ENCODE measurements around the gene PLPPR2.

DNA sequence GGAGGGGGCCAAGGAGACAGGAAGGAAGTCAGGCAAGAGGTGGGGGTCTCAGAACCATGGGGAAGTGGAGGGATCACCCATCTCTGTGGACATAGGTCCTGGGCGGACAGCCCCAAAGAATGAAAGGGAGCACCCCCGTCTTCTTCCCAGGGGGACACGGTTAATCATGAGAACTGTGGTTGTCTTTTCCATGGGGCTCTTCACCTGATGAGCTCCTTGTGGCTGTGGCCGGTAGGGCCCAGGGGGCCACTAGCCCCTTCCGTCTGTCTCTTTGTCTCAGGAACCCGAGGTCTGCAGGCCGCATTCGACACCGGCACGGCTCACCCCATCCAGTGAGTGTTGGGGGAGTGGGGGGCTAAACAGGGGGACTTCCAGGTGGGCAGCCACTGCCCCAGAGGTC, 8.6 kb downstream of the PLPPR2 start:
- TF ChIP-seq, protein P1, sequence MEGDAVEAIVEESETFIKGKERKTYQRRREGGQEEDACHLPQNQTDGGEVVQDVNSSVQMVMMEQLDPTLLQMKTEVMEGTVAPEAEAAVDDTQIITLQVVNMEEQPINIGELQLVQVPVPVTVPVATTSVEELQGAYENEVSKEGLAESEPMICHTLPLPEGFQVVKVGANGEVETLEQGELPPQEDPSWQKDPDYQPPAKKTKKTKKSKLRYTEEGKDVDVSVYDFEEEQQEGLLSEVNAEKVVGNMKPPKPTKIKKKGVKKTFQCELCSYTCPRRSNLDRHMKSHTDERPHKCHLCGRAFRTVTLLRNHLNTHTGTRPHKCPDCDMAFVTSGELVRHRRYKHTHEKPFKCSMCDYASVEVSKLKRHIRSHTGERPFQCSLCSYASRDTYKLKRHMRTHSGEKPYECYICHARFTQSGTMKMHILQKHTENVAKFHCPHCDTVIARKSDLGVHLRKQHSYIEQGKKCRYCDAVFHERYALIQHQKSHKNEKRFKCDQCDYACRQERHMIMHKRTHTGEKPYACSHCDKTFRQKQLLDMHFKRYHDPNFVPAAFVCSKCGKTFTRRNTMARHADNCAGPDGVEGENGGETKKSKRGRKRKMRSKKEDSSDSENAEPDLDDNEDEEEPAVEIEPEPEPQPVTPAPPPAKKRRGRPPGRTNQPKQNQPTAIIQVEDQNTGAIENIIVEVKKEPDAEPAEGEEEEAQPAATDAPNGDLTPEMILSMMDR (IDR thresholded peaks at IDR 0.05) = no peak
- no peak for TF ChIP-seq JUNB (IDR thresholded peaks at IDR 0.05)
